ENCODE measurements around the gene WDR31.

WDR31 gene

DNA sequence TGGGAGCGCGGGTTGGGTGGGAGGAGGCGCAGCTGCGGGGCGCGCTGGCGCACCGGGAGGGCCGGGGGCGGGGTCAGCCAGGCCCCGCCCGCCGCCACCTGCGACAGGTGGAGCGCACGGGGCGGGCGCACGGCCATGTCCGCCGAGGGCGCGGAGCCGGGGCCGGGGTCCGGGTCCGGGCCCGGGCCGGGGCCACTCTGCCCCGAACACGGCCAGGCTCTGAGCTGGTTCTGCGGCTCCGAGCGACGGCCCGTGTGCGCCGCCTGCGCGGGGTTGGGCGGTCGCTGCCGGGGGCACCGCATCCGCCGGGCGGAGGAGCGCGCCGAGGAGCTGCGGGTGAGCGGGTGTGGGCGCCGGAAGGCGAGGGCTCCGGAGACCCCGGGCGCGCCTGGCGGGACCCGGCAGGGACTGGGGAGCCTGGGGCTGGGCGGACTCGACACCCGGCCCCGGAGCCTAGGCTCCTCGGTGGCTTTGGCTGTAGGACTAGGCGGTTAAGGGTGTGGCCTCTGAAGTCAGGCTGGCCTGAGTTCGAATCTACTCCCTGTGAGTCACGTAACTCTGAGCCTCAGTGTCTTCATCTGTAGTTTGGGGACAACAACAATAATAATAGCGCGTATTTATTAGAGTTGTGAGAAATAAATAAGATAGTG is 9.5 kb upstream of the WDR31 start, which contains the start of gene BSPRY:
Gene BSPRY (plus strand): TSS at position 97 of the 650 bp plus-strand sequence. CDS start 39 bp downstream, at position 136.
- peak within 1 kb of the TSS; percentile 56 for H3K27ac ChIP-seq
- TF ChIP-seq ZFX (IDR thresholded peaks at IDR 0.05) = peak; percentile 45
- TF ChIP-seq, protein P1, sequence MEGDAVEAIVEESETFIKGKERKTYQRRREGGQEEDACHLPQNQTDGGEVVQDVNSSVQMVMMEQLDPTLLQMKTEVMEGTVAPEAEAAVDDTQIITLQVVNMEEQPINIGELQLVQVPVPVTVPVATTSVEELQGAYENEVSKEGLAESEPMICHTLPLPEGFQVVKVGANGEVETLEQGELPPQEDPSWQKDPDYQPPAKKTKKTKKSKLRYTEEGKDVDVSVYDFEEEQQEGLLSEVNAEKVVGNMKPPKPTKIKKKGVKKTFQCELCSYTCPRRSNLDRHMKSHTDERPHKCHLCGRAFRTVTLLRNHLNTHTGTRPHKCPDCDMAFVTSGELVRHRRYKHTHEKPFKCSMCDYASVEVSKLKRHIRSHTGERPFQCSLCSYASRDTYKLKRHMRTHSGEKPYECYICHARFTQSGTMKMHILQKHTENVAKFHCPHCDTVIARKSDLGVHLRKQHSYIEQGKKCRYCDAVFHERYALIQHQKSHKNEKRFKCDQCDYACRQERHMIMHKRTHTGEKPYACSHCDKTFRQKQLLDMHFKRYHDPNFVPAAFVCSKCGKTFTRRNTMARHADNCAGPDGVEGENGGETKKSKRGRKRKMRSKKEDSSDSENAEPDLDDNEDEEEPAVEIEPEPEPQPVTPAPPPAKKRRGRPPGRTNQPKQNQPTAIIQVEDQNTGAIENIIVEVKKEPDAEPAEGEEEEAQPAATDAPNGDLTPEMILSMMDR (conservative IDR thresholded peaks at IDR 0.05) = no peak

DNA sequence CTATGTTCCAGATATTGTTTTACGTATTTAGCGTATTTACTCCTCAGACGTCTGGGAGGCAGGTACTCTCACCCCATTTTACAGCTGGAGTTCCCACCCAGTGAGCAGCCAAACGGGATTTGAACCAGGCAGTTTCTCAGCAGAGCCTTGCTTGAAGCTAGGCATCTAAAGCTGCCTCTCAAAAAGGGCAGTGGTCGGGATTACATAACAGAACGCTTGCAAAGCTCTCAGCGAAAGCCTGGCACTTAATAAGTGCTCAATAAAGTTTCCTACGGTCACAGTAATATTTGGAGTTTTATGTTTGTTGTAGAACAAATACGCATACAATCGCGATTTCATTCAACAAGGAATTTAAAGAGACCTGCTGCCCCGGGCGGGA is 9.0 kb upstream of the WDR31 start:
- TF ChIP-seq ZFX (IDR thresholded peaks at IDR 0.05) = no peak
- TF ChIP-seq, protein P1 (conservative IDR thresholded peaks at IDR 0.05) = no peak
- H3K27ac ChIP-seq = peak overlapping the region; percentile 56; the same call in 1 of the 2 replicates

DNA sequence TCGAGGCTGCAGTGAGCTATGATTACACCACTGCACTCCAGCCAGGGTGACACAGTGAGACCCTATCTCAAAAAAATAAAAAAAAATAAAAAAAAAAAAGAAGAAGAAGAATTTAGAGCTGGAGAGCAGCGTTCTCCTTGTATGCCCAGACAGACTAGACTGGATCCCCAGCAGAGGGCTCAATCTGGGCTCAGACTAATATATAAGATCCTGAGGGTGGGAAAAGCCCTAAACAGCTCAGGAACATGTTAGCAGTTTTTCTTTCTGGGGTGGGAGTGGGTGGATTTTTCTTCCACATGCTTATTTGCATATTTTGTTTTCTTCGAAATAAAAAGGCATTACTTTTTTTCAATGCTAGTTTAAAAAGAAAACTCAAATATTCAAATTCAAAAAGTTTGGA is 8.4 kb upstream of the WDR31 start:
- TF ChIP-seq, protein P1 (conservative IDR thresholded peaks at IDR 0.05) = no peak
- TF ChIP-seq ZFX (IDR thresholded peaks at IDR 0.05) = no peak
- no peak overlapping the region for H3K27ac ChIP-seq

DNA sequence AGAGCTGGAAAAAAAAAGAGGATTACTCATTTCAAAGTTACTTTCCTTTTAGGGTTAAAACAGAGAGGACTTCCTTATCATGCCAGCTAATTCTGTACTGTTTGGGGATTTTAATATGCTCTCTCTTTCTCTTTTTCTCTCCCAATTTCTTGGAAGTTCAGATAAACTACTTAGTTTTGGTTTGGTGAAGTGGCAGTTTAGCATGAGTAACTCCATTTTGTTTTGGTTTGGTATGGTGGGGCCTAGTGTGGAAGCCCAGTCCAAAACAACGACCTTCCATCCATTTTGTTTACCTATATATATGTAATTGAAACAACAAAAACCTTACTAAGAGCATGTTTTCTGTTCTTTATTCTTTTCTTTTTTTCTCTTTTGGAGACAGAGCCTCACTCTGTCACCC is 5.6 kb upstream of the WDR31 start:
- no peak for TF ChIP-seq ZFX (IDR thresholded peaks at IDR 0.05)
- TF ChIP-seq, protein P1 (conservative IDR thresholded peaks at IDR 0.05) = no peak
- H3K27ac ChIP-seq = no peak overlapping the region

DNA sequence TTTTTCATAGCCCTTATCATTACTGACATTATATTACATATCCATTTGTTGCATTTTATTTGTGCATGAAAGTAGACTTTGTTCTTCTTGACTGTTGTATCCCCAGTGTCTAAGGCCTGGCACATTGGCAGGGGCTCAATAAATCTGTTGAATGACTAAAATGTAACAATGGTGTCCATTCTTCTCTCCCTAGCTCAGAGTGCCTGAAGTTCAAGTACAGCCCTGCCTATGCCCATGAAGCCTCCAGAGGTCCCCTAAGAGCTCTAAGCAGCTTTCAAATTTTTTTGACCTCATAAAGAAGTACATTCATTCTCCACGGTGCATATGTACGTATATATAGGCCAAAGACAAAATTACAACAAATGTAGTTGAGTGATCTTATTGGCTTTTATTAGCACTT is 5.1 kb upstream of the WDR31 start:
- no peak for TF ChIP-seq ZFX (IDR thresholded peaks at IDR 0.05)
- TF ChIP-seq, protein P1 (conservative IDR thresholded peaks at IDR 0.05) = no peak
- no peak overlapping the region for H3K27ac ChIP-seq

DNA sequence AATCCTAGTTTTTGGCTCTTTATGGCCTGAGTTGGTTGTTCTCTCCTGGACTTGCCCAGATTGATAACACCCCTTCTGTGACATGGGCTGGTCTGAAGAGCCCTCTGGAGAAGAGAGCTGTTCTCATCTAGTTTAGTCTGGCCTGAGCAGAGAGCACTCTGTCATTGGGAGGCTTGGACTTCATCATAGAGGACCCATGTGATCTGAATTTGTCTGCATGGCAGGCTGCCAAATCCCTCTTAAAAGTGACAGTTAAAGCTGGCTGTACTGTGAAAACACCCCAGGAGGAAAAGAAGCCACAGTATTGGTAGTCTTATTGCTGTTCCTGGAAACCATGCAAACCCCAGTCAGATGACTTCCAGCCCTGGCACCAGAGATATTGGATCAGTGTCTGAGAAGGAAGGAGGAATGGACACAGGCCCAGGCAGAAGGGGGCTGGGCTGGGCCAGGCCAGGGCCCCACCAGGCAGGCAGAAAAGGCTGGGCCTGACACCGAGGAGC is 3.7 kb upstream of the WDR31 start:
- H3K27ac ChIP-seq = peak overlapping the region; percentile 14; the same call in 1 of the 2 replicates
- TF ChIP-seq, protein P1 (conservative IDR thresholded peaks at IDR 0.05) = no peak
- TF ChIP-seq ZFX (IDR thresholded peaks at IDR 0.05) = no peak

DNA sequence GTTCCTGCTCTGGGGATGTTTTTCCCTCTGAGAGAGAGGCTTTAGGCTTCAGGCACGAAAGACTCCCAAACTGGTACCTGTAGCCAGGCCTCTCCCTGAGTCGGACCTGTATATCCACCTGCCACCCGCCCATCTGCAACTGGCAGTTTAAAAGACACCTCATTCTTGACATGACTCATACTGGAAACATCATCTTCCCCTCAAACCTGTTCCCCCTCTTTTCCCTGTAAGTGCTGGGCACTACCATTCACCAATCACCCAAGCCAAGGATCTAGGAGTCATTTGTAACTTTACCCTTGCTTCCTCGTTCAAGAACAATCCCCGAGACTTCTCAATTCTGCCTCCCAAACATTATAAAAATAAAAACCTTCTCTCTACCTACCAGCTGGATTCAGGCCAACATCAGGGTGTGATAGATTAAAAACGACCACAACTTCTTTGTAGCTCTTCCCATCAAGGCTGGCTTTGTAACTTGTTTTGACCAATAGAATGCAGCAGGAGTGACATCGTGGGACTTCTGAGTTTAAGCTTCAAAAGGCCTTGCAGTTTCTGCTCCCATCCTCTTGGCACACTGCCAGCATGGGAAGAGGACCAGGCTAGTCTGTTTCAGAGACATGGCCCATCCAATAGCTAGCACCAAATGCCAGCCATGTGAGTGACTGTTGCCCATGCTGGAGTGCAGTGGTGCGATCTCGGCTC is 1.8 kb upstream of the WDR31 start:
- no peak overlapping the region for H3K27ac ChIP-seq
- TF ChIP-seq, protein P1 (conservative IDR thresholded peaks at IDR 0.05) = no peak
- TF ChIP-seq ZFX (IDR thresholded peaks at IDR 0.05) = no peak

Data from C4-2B (cell line).